ENCODE data around the gene TMEM240. TPM values are rescaled to one million over a fixed set of nuclear protein-coding genes. Genes with fewer than 3 reads are reported as not detected.

TMEM240 gene
- total RNA-seq, 4 donors from 2014 or later, result 0.57 to 2.6 (median 2.0) TPM; not detected in 1

DNA sequence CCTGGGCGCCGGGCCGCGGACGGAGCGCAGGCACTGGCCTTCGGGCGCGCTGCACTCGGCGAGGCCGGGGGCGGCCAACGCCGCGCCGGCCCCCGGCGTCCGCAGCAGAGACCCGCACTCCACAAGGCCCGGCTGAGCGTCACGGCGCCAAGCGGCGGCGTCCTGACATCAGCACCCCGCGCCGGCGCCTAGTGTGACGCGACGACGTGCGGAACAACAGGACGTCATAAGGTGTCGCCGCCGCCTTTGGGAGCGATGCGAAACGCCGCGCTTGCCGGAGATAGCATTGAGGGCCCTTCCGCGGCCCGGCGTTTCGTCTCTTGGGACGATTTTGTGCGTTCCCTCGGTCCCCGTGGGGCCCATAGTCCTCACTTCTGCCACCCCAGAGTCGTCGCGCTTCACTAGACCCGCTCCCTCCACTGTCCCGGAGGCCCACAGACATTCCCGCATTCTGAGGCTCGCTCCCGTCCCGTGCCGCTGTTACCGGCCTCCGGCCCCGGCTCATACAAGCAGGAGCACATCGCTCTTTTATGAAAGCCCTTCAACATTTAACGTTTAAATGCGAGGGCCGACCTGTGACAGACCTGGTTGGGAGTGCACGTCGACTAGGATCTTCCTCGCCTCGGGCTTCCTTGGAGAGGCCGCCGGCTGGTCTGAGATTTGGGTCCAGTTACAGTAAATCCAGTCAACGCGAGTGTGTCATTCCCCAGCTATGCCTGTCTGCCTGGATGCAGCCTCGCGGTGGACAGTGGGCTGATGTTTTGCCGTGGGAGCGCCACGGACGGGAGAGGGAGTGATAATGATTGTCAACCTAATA is 34.5 kb upstream of the TMEM240 start, which contains the start of gene SSU72:
Gene SSU72 (minus strand): TSS at position 143 of the 817 bp plus-strand sequence. CDS start 306 bp downstream, outside the sequence.
- intact Hi-C loops (cut with DNase I; ENCODE audit: low total_unique reads), result no loop called here
- WGBS, 2 donors, result 1% methylated on average over 28 to 56 of the region's 87 CpGs
- TF ChIP-seq, protein P1, sequence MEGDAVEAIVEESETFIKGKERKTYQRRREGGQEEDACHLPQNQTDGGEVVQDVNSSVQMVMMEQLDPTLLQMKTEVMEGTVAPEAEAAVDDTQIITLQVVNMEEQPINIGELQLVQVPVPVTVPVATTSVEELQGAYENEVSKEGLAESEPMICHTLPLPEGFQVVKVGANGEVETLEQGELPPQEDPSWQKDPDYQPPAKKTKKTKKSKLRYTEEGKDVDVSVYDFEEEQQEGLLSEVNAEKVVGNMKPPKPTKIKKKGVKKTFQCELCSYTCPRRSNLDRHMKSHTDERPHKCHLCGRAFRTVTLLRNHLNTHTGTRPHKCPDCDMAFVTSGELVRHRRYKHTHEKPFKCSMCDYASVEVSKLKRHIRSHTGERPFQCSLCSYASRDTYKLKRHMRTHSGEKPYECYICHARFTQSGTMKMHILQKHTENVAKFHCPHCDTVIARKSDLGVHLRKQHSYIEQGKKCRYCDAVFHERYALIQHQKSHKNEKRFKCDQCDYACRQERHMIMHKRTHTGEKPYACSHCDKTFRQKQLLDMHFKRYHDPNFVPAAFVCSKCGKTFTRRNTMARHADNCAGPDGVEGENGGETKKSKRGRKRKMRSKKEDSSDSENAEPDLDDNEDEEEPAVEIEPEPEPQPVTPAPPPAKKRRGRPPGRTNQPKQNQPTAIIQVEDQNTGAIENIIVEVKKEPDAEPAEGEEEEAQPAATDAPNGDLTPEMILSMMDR (IDR thresholded peaks at IDR 0.05), result no peak
- TF ChIP-seq POLR2A (IDR thresholded peaks at IDR 0.05), result peak in 1 of 2 donors; percentile 92
- H3K4me3 ChIP-seq (ENCODE audit: low read depth, poor library complexity, severe bottlenecking), result peak within 1 kb of the TSS; percentile 100
- DNase-seq (ENCODE audit: low spot score in 2 of 2), result peak; percentile 90 to 98

GRCh38 chr1:1573843-1574720 is 33.7 kb upstream of the TMEM240 start:
- H3K4me3 ChIP-seq (ENCODE audit: low read depth, poor library complexity, severe bottlenecking), result peak overlapping the region; percentile 100
- intact Hi-C loops (cut with DNase I; ENCODE audit: low total_unique reads), result no loop called here
- DNase-seq (ENCODE audit: low spot score in 2 of 2), result peak; percentile 34 to 92
- TF ChIP-seq, protein P1 (IDR thresholded peaks at IDR 0.05), result no peak
- 0 to 1% methylated on average over 55 to 57 of the region's 96 CpGs for WGBS, 2 donors

DNA sequence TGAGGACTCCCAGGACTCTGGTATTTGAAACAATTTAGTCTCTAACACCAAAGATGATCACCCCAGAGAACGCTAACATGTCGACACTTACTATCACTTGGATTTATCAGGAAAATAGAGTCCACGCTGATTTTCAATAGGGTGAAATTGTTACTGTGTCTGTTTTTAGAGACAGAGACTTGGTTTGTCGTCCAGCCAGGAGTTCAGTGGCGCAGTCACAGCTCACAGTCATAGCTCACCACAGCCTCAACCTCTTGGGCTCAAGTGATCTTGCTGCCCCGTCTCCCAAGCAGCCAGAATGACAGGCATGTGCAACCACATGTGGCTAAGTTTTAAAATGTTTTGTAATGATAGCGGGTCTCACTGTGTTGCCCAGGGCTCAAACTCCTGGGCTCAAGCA is 28.9 kb upstream of the TMEM240 start:
- 78 to 84% methylated on average over 7 of the region's 7 CpGs for WGBS, 2 donors
- DNase-seq (ENCODE audit: low spot score in 2 of 2), result no peak
- TF ChIP-seq POLR2A (IDR thresholded peaks at IDR 0.05), result no peak
- intact Hi-C loops (cut with DNase I; ENCODE audit: low total_unique reads), result no loop called here
- no peak overlapping the region for H3K4me3 ChIP-seq (ENCODE audit: low read depth, poor library complexity, severe bottlenecking)

DNA sequence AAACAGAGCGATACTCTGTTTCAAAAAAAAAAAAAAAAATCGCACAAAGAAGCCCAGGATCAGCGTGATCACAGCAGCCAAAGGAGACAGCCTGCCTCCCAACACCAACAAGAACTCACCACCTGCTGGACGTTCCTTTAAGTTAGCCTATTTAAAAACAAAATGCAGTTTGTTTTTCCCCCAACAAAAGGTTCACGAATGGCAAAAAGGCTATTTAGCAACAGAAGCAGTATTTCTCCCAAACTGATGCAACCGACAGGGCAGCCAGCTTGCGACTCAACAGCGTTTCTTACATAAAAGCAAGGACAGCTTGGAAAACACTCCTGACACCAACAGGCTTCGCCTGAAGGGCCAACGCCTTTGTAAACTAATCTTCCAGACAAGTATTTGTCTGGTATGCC is 27.5 kb upstream of the TMEM240 start:
- H3K4me3 ChIP-seq (ENCODE audit: low read depth, poor library complexity, severe bottlenecking), result no peak overlapping the region
- 70 to 78% methylated on average over 10 of the region's 10 CpGs for WGBS, 2 donors
- intact Hi-C loops (cut with DNase I; ENCODE audit: low total_unique reads), result no loop called here
- TF ChIP-seq, protein P1 (IDR thresholded peaks at IDR 0.05), result no peak
- TF ChIP-seq POLR2A (IDR thresholded peaks at IDR 0.05), result no peak
- no peak for DNase-seq (ENCODE audit: low spot score in 2 of 2)

DNA sequence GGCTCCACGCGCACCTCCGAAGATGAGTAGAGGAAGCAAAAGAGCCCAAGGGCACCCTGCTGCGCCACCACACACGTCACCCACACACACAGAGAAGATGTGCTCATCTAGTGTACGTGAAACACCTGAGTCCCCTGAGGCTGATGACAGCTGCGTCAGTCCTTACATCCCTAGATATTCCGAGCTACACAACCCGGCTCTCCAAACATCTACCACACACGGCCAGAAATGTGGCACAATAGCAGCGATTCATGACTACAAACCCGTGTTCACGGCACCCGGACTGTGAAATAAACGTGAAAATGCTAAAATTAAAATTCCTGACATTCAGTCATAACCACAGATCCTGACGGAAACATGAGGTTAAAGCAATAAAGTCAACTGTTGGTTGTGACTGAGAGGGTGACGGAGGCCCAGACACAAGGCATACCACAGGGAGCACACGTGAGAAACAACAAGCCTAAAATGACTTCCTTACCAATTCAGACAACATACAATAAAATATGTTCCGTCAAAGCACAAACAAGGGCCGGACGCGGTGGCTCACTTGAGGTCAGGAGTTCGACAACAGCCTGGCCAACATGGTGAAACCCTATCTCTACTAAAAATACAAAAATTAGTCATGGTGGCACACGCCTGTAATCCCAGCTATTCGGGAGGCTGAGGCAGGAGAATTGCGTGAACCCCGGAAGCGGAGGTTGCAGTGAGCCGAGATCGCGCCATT is 26.9 kb upstream of the TMEM240 start:
- DNase-seq (ENCODE audit: low spot score in 2 of 2), result no peak
- 88 to 89% methylated on average over 31 of the region's 31 CpGs for WGBS, 2 donors
- H3K4me3 ChIP-seq (ENCODE audit: low read depth, poor library complexity, severe bottlenecking), result no peak overlapping the region
- intact Hi-C loops (cut with DNase I; ENCODE audit: low total_unique reads), result no loop called here
- TF ChIP-seq POLR2A (IDR thresholded peaks at IDR 0.05), result no peak
- TF ChIP-seq, protein P1 (IDR thresholded peaks at IDR 0.05), result no peak
